IMR-90 (cell line): ENCODE data around the gene USPL1. TPM values are rescaled to one million over a fixed set of nuclear protein-coding genes. Genes with fewer than 3 reads are reported as not detected.

ENCODE experiments used
- ATAC-seq: fragments of 200-7000 bp; cut with Tn5 transposase; 2 replicates; pipeline ENCODE4 v1.9.1; 2020; ENCODE audit warnings: low read depth, mild to moderate bottlenecking, moderate library complexity
- BruUV-seq: library from RNA; stranded (reverse); fragments of 400-500 nt; replicated peaks from 2 replicates; lab custom pipeline; 2021; lab: Mats Ljungman, UMichigan
- CTCF ChIA-PET: fragments of 300-600 bp; formaldehyde crosslinking; extraction: SDS; loops from one replicate; lab custom pipeline; 2021; ENCODE audit warnings: antibody characterized with exemption; lab: Yijun Ruan, JAX
- POLR2A ChIA-PET: fragments of 300-600 bp; sonication (Branson Sonifier 250); formaldehyde crosslinking; loops from one replicate; lab custom pipeline; 2022; ENCODE audit warnings: antibody characterized with exemption; ENCODE audit not compliant: unreplicated experiment; lab: Charles Lee
- DNase-seq: peaks from one replicate; pipeline ENCODE4 v3.0.0; 2013
- H2AFZ ChIP-seq: replicated peaks from 2 replicates; pipeline ENCODE3; 2013; ENCODE audit warnings: low read length, mild to moderate bottlenecking; ENCODE audit not compliant: poor library complexity
- H2AK5ac ChIP-seq: 2 replicates; pipeline ENCODE4 v1.6.1; 2013; ENCODE audit warnings: low read depth, low read length, inconsistent platforms
- H2AK9ac ChIP-seq: replicated peaks from 2 replicates; pipeline ENCODE3; 2013; ENCODE audit warnings: mild to moderate bottlenecking, low read depth, low read length, moderate library complexity; ENCODE audit not compliant: poor library complexity
- H2BK120ac ChIP-seq: 2 replicates; pipeline ENCODE4 v1.6.1; 2013; ENCODE audit warnings: low read depth, low read length, inconsistent platforms
- H2BK15ac ChIP-seq: 3 replicates; pipeline ENCODE4 v1.6.1; 2013; ENCODE audit warnings: low read depth, low read length, inconsistent platforms
- H2BK20ac ChIP-seq: 2 replicates; pipeline ENCODE4 v1.6.1; 2013; ENCODE audit warnings: low read depth, mild to moderate bottlenecking, inconsistent platforms, low read length, moderate library complexity
- H2BK5ac ChIP-seq: 2 replicates; pipeline ENCODE4 v1.6.1; 2013; ENCODE audit warnings: mild to moderate bottlenecking, low read depth, low read length, inconsistent platforms; ENCODE audit not compliant: poor library complexity, severe bottlenecking
- H3K14ac ChIP-seq: replicated peaks from 2 replicates; pipeline ENCODE4 v1.6.1; 2013; ENCODE audit warnings: low read depth, low read length, inconsistent platforms
- H3K18ac ChIP-seq: 2 replicates; pipeline ENCODE4 v1.6.1; 2013; ENCODE audit warnings: low read depth, low read length, control low read depth
- H3K23ac ChIP-seq: 2 replicates; pipeline ENCODE4 v1.6.1; 2013; ENCODE audit warnings: low read depth, low read length, inconsistent platforms
- H3K27ac ChIP-seq: 2 replicates; pipeline ENCODE4 v1.5.1; 2013; ENCODE audit warnings: mild to moderate bottlenecking, control low read depth, low read length; ENCODE audit not compliant: insufficient read depth
- H3K27me3 ChIP-seq: 2 replicates; pipeline ENCODE4 v1.6.1; 2013; ENCODE audit warnings: low read length; ENCODE audit not compliant: control insufficient read depth, insufficient read depth
- H3K36me3 ChIP-seq: 2 replicates; pipeline ENCODE4 v1.6.1; 2013; ENCODE audit warnings: low read length, mixed read lengths; ENCODE audit not compliant: control insufficient read depth, insufficient read depth
- H3K4ac ChIP-seq: 2 replicates; pipeline ENCODE4 v1.6.1; 2013; ENCODE audit warnings: low read depth, low read length, inconsistent platforms
- H3K4me1 ChIP-seq: 2 replicates; pipeline ENCODE4 v1.6.1; 2013; ENCODE audit warnings: low read length, mixed read lengths; ENCODE audit not compliant: control insufficient read depth, insufficient read depth
- H3K4me2 ChIP-seq: 2 replicates; pipeline ENCODE4 v1.6.1; 2013; ENCODE audit warnings: low read depth, mild to moderate bottlenecking, control low read depth, low read length, moderate library complexity
- H3K4me3 ChIP-seq: 2 replicates; pipeline ENCODE4 v1.5.1; 2013; ENCODE audit warnings: low read depth, mild to moderate bottlenecking, control low read depth, low read length, moderate library complexity; ENCODE audit not compliant: insufficient read depth
- H3K56ac ChIP-seq: 2 replicates; pipeline ENCODE4 v1.6.1; 2013; ENCODE audit warnings: low read length, inconsistent platforms; ENCODE audit not compliant: insufficient read depth; ENCODE audit errors: extremely low read depth
- H3K79me1 ChIP-seq, 2 experiments: 2 replicates each; pipeline ENCODE4 v1.6.1; 2013; ENCODE audit warnings: low read length in 2 of 2, inconsistent platforms in 1 of 2, low read depth in 1 of 2
- H3K9ac ChIP-seq: 2 replicates; pipeline ENCODE4 v1.6.1; 2013; ENCODE audit warnings: low read depth, low read length, control low read depth
- H3K9me1 ChIP-seq: 2 replicates; pipeline ENCODE4 v1.6.1; 2013; ENCODE audit warnings: low read length, inconsistent platforms; ENCODE audit not compliant: insufficient read depth
- H3K9me3 ChIP-seq: 2 replicates; pipeline ENCODE4 v1.6.1; 2013; ENCODE audit warnings: low read length; ENCODE audit not compliant: control insufficient read depth, insufficient read depth
- H4K20me1 ChIP-seq: 2 replicates; pipeline ENCODE4 v1.6.1; 2013; ENCODE audit warnings: low read length, inconsistent platforms; ENCODE audit not compliant: insufficient read depth
- H4K5ac ChIP-seq: 2 replicates; pipeline ENCODE4 v1.6.1; 2013; ENCODE audit warnings: mild to moderate bottlenecking, low read depth, low read length, control low read depth
- H4K8ac ChIP-seq, 2 experiments: 2 replicates each; pipeline ENCODE4 v1.6.1; 2013; ENCODE audit warnings: low read depth in 2 of 2, low read length in 2 of 2, control low read depth in 1 of 2, inconsistent platforms in 1 of 2
- H4K91ac ChIP-seq: 2 replicates; pipeline ENCODE4 v1.6.1; 2013; ENCODE audit warnings: low read depth, low read length, inconsistent platforms; ENCODE audit not compliant: insufficient read depth
- BHLHE40 ChIP-seq: fragments of 150-350 bp; IDR thresholded peaks from 2 replicates; pipeline ENCODE4 v1.6.1; 2016; ENCODE audit warnings: mild to moderate bottlenecking, low read depth, low read length
- CHD1 ChIP-seq: IDR thresholded peaks from 2 replicates; pipeline ENCODE4 v1.6.1; 2012; ENCODE audit warnings: low read depth, low read length, improper control_type of control experiment
- FOS ChIP-seq: fragments of 150-350 bp; IDR thresholded peaks from 2 replicates; pipeline ENCODE4 v1.6.1; 2016; ENCODE audit warnings: low read depth, low read length
- MAFK ChIP-seq: IDR thresholded peaks from 2 replicates; pipeline ENCODE4 v1.6.1; 2012; ENCODE audit warnings: low read depth, low read length, improper control_type of control experiment
- MAZ ChIP-seq: IDR thresholded peaks from 2 replicates; pipeline ENCODE4 v1.6.1; 2012; ENCODE audit warnings: low read depth, mild to moderate bottlenecking, low read length, improper control_type of control experiment, moderate library complexity, borderline replicate concordance
- NFE2L2 ChIP-seq: fragments of 150-350 bp; IDR thresholded peaks from 2 replicates; pipeline ENCODE4 v1.6.1; 2016; ENCODE audit warnings: low read depth, mild to moderate bottlenecking, low read length
- POLR2A ChIP-seq: IDR thresholded peaks from 2 replicates; pipeline ENCODE4 v1.6.1; 2012; ENCODE audit warnings: mild to moderate bottlenecking, low read depth, low read length
- RAD21 ChIP-seq: IDR thresholded peaks from 2 replicates; pipeline ENCODE4 v1.6.1; 2012; ENCODE audit warnings: low read length, improper control_type of control experiment
- RCOR1 ChIP-seq: IDR thresholded peaks from 2 replicates; pipeline ENCODE4 v1.6.1; 2012; ENCODE audit warnings: mild to moderate bottlenecking, low read length, improper control_type of control experiment; ENCODE audit not compliant: insufficient replicate concordance
- RFX5 ChIP-seq: IDR thresholded peaks from 2 replicates; pipeline ENCODE4 v1.8.0; 2012; ENCODE audit warnings: low read depth, mild to moderate bottlenecking, low read length, moderate library complexity
- WGBS, 2 experiments: methylation state at CpG; one replicate each; pipeline versions ENCODE4 v1.1.5 to v1.1.7; 2013; ENCODE audit warnings: missing lambda C conversion rate in 2 of 2; ENCODE audit not compliant: insufficient read length in 1 of 2; ENCODE audit errors: extremely low coverage in 2 of 2; 5-methylcytosine and 5-hydroxymethylcytosine counted together
- dilution Hi-C: fragments of 300-500 bp; cut with HindIII; formaldehyde crosslinking; loops from one replicate; pipeline ENCODE4 v1.14.3; 2018; ENCODE audit warnings: low sequenced_read_pairs; ENCODE audit not compliant: unreplicated experiment
- in situ Hi-C: fragments of 300-500 bp; cut with MboI; formaldehyde crosslinking; loops from 3 replicates; pipeline ENCODE4 v1.14.3; 2019; ENCODE audit warnings: low sequenced_read_pairs, inconsistent platforms, mixed read lengths
- intact Hi-C: fragments of 100-400 bp; cut with micrococcal nuclease; formaldehyde crosslinking; loops from 2 replicates; pipeline ENCODE4 v1.10.0; 2022
- polyA plus RNA-seq, 3 experiments: library from polyadenylated mRNA; depleted of rRNA; stranded (reverse); fragments of >200 nt; gene quantifications; 2 replicates each; pipeline ENCODE4 v1.2.3, GENCODE V29; 2012; ENCODE audit warnings: low replicate concordance in 1 of 3
- total RNA-seq: library from RNA; depleted of rRNA; stranded (reverse); fragments of >200 nt; gene quantifications from 2 replicates; pipeline ENCODE4 v1.2.3, GENCODE V29; 2012
- TF ChIP-seq, protein P1 (sequence below): conservative IDR thresholded peaks from 2 replicates; pipeline ENCODE4 v1.5.1; 2012; ENCODE audit warnings: mild to moderate bottlenecking, low read depth, low read length, improper control_type of control experiment
- TF ChIP-seq, protein P2 (sequence below): fragments of 150-350 bp; IDR thresholded peaks from 2 replicates; pipeline ENCODE4 v1.6.1; 2016; ENCODE audit warnings: low read depth, mild to moderate bottlenecking, low read length, moderate library complexity, borderline replicate concordance
- TF ChIP-seq, protein P3 (sequence below): fragments of 150-350 bp; IDR thresholded peaks from 2 replicates; pipeline ENCODE4 v1.6.1; 2017; ENCODE audit warnings: mild to moderate bottlenecking, antibody characterized with exemption, low read length, low read depth

USPL1 gene
- total and polyA plus RNA-seq, 2 of the 4 experiments (the other 2 are of a cell fraction): 12.1 to 15.4 TPM

DNA sequence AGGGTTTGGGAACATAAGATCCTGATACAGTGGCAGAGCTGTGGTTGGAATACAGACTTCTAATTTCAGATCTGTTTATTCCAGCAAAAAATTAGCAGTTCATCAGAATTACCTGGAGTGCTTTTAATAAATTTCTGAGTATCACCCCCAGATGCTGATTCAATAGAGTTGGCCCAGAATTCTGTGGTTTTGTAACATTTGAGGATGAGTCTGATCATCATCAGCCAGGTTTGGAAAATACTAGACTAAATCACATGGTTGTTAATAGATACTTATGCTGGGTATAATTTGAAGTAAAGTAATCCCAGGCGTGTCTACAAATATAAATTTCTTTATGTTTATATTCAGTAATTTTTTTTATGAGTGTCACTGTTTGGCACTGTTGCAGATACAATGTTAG lies 4.8 kb downstream of the USPL1 start:
- Histone ChIP-seq H3K4me1 (peaks cover 2% of the 10 kb centered on the region), H3K9ac (no peak overlapping the region), H3K27ac (no peak overlapping the region), H2AK9ac (no peak overlapping the region), H3K79me1 (peaks cover 26 to 41% of the 10 kb centered on the region in 2 experiments), H3K4me2 (no peak overlapping the region), H4K91ac (no peak overlapping the region), H4K5ac (no peak overlapping the region), H2AFZ (no peak overlapping the region), H2BK5ac (no peak overlapping the region), H3K14ac (no peak overlapping the region), H2BK20ac (no peak overlapping the region), H3K9me3 (no peaks in the 10 kb centered on the region), H3K56ac (no peak overlapping the region), H2BK15ac (no peak overlapping the region), H3K18ac (no peak overlapping the region), H4K8ac (no peak overlapping the region), H3K23ac (no peak overlapping the region), H3K9me1 (peaks cover 2% of the 10 kb centered on the region; the same call in 1 of the 2 replicates), H3K36me3 (peaks cover 13% of the 10 kb centered on the region), H3K4me3 (no peak overlapping the region), H3K4ac (no peak overlapping the region), H2BK120ac (no peak overlapping the region), H3K27me3 (no peaks in the 10 kb centered on the region), H4K20me1 (peaks cover 6% of the 10 kb centered on the region; the same call in 1 of the 2 replicates), H2AK5ac (no peak overlapping the region)
- no TSS peak for BruUV-seq
- ChIA-PET CTCF (interaction anchor here (1.7 kb wide), 1 partner anchor 490 kb away, joined by 3 read pairs; no protein-coding TSS in a partner anchor), POLR2A (no interaction called here)
- intact Hi-C loops: no loop called here
- TF ChIP-seq, protein P1, sequence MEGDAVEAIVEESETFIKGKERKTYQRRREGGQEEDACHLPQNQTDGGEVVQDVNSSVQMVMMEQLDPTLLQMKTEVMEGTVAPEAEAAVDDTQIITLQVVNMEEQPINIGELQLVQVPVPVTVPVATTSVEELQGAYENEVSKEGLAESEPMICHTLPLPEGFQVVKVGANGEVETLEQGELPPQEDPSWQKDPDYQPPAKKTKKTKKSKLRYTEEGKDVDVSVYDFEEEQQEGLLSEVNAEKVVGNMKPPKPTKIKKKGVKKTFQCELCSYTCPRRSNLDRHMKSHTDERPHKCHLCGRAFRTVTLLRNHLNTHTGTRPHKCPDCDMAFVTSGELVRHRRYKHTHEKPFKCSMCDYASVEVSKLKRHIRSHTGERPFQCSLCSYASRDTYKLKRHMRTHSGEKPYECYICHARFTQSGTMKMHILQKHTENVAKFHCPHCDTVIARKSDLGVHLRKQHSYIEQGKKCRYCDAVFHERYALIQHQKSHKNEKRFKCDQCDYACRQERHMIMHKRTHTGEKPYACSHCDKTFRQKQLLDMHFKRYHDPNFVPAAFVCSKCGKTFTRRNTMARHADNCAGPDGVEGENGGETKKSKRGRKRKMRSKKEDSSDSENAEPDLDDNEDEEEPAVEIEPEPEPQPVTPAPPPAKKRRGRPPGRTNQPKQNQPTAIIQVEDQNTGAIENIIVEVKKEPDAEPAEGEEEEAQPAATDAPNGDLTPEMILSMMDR: no peak
- TF ChIP-seq NFE2L2: no peak
- TF ChIP-seq RAD21: no peak
- TF ChIP-seq MAFK: no peak
- TF ChIP-seq RCOR1: no peak
- TF ChIP-seq, protein P2, sequence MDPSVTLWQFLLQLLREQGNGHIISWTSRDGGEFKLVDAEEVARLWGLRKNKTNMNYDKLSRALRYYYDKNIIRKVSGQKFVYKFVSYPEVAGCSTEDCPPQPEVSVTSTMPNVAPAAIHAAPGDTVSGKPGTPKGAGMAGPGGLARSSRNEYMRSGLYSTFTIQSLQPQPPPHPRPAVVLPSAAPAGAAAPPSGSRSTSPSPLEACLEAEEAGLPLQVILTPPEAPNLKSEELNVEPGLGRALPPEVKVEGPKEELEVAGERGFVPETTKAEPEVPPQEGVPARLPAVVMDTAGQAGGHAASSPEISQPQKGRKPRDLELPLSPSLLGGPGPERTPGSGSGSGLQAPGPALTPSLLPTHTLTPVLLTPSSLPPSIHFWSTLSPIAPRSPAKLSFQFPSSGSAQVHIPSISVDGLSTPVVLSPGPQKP: no peak
- no peak for TF ChIP-seq FOS
- no peak for TF ChIP-seq POLR2A
- no peak for TF ChIP-seq BHLHE40
- TF ChIP-seq MAZ: no peak
- TF ChIP-seq RFX5: no peak
- no peak for TF ChIP-seq CHD1
- TF ChIP-seq, protein P3, sequence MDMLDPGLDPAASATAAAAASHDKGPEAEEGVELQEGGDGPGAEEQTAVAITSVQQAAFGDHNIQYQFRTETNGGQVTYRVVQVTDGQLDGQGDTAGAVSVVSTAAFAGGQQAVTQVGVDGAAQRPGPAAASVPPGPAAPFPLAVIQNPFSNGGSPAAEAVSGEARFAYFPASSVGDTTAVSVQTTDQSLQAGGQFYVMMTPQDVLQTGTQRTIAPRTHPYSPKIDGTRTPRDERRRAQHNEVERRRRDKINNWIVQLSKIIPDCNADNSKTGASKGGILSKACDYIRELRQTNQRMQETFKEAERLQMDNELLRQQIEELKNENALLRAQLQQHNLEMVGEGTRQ: no peak
- in situ Hi-C loops: no loop called here
- ATAC-seq (no peak), DNase-seq (no peak)
- no CpG with 5 or more reads among the region's 1 CpG for WGBS, 2 experiments
- dilution Hi-C loops: no loop called here
